GM18517 (cell line): Measurements from ENCODE around the gene LRP4.

Source experiments
- ATAC-seq: cut with Tn5 transposase; IDR thresholded peaks from one replicate; pipeline ENCODE4 v1.9.1; 2021; ENCODE audit warnings: mild to moderate bottlenecking, moderate library complexity; ENCODE audit not compliant: unreplicated experiment

LRP4 gene

DNA sequence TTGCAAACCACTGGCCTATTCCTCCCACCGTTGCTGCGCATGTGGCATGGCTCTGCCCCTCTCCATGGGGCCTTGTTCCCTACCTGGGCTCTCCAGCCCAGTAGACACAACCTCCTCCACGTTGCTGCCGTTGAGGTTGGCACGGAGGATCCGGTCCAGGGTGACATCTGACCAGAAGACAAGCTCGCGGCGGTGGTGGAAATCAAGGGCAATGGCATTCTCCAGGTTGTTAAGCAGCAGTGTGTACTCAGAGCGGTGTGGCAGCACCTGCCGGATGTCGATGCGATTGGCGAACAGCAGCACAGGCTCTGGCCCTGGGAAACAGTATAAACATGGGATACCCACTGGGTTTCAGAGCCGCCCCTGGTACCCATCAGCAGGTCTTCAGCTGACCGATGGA lies 23.8 kb downstream of the LRP4 start:
- no peak for ATAC-seq

- ATAC-seq = no peak
Observed at GRCh38 chr11:46892838-46893237, 25.5 kb downstream of the LRP4 start.

GRCh38 chr11:46892109-46892508 lies 26.2 kb downstream of the LRP4 start:
- no peak for ATAC-seq

GRCh38 chr11:46890665-46891064 lies 27.7 kb downstream of the LRP4 start:
- ATAC-seq = no peak

GRCh38 chr11:46889689-46890475 lies 28.5 kb downstream of the LRP4 start:
- no peak for ATAC-seq

DNA sequence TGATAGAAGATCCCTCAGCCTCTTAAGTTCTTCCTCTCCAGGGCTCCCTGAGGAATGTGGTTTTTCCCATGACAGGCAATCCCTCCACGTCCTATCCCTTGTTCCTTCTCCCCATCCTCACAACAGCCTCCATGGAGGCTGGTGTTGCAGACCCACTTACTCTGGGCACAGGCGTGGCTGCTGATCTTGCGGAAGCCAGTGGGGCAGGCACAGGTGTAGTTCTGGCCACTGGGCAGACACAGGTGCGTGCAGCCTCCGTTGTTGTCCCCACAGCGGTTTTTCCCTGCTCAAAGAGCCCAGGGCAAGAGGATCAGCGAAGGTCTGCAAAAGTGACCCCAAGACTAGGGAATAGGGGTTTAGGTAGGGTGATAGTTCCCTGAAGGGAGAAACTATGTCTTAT lies 29.1 kb downstream of the LRP4 start:
- no peak for ATAC-seq

DNA sequence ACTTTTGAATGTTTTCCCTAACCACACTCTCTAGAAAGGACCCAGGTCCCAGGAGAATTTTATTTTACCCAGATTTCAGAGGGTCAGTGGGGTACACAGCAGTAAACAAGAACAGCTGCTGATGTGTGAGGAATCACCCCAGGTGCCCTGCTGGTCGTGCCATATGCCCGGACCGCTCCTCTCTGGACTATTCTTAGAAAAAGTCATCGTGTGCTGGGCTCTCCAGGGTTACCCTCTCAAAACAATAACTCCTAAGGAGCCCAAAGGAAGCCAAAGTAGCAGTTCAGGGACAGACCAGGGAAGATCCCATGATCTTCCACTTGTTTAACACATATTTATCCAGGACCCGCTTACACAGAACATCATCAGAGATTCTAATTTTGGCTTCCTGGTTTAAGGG lies 29.7 kb downstream of the LRP4 start:
- no peak for ATAC-seq

- ATAC-seq = no peak
Observed at GRCh38 chr11:46886211-46886610, 32.1 kb downstream of the LRP4 start.

- no peak for ATAC-seq
Observed at GRCh38 chr11:46879056-46879585, 39.2 kb downstream of the LRP4 start.

- no peak for ATAC-seq
Observed at GRCh38 chr11:46877580-46877979, 40.8 kb downstream of the LRP4 start.

- no peak for ATAC-seq
Observed at GRCh38 chr11:46876471-46876870, 41.9 kb downstream of the LRP4 start.

GRCh38 chr11:46874586-46874985 lies 43.8 kb downstream of the LRP4 start:
- ATAC-seq = no peak

DNA sequence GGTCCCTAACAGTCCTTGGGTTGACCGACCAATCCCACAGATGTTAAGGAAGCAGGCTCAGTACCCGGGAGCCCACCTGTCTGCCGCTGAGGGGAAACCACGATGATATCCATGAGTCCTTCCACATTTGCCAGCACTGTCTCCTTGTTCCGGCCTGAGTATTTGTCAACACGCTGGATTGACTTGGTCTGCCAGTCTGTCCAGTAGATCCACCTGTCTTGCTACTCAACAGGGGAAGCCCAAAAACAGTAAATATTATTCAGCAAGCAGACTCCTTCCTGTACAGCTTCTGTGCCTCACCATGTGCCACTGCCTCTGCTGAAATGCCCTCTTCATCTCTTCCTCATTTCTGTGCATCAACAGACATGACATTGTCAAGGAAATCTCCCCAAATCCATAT lies 49.4 kb downstream of the LRP4 start:
- ATAC-seq = no peak

- no peak for ATAC-seq
Observed at GRCh38 chr11:46865340-46865739, 53.0 kb downstream of the LRP4 start.

- no peak for ATAC-seq
Observed at GRCh38 chr11:46860218-46860617, 58.1 kb downstream of the LRP4 start.

DNA sequence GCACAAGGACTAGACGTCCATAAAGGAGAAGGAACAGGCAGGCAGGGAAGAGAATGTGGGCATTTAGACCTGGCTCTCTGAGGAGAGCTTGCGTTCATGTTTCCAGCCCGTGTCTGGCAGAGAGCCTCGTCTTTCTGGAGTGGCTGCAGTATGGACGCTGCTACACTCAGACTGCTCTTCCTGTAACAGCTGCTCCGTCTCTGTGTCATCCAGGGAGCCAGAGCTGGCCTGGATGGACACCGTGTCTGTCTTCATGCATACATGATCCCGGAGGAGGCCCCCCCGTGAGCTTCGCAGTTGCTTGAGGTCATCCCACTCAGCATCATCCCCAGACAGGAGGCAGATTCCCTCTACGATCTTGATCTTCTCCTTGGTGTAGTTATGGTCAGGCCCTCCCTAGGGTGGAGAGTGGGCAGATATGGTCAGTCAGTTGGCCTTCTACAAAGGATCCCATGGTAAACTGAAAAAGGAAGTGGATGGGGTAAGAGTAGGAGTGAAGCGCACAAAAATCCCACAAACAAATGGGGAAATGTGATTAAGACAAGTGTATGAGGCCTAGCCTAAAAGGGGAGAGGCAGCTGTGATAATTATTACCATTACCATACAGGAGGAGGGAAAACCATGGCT lies 59.3 kb downstream of the LRP4 start:
- ATAC-seq = no peak

DNA sequence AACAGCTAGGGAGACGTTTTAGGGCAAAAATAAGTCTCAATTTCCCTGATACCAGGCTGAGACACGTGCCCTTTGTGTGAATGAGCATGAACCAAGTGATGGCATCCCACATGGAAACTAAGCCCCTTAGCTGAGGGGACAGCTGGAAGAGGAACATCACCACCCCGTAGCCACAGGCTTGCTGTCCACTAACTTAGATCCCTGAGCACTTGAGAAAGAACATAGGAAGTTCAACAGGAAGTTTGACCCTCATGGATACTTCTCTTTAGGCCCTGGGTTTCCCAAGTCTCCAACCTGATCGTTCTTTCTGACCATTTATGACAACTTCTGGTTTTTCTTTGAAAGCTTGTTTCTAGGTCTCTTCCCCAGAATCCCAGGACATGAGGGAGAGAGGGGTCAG lies 60.7 kb downstream of the LRP4 start:
- ATAC-seq = no peak

DNA sequence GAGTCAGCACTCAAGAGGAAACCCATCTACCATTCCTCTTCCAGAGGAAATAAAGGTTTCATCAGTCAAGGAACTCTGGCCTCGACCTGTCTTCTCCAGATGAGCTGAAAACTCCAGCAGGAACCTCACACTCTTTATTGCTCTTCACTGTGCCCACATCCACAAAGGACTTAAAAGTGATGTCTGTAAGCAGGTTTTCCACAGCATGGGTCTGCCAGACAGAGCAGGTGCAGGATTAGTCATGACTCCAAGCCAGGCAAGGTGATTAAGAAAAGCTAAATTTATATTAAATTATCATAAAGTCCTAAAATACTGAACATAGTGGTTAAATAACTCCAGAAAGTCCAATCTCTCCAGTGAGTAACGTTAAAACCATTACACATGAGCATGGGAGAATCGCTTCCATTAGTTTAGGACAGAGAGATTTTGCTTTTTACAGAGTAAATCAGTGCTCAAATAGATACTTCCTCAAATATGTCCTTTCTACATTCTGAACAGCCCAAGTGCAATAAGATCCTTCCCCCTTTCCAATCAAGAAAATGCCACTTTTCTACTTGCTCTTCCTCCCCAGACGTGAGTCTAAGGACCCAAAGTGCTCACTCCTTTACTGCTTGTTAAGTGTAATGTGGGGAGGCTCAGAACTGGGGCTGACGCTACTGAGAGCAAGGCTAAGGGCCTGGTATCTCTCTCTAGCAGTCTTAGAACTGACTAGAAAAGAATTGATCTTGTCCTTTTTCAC lies 61.6 kb downstream of the LRP4 start:
- no peak for ATAC-seq

DNA sequence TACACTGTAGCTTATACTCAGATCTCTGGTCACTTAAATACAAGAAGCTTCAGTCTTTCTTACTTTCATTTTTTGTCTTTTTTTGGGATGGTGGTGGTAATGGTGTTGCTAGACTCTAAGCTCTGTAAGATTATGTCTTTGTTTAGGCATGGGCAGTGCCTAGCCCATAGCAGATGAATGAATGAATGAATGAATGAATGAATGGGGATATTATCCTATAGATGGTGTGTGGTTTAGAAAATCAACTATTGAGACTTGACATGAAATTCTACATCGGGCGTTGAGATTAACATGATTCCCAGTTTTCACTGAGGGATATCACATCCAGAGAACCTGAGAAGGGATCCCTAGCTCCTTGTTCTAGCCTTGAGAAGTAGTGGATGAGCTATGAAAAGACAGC lies 62.5 kb downstream of the LRP4 start:
- no peak for ATAC-seq

GRCh38 chr11:46855167-46855566 lies 63.2 kb downstream of the LRP4 start:
- no peak for ATAC-seq

- ATAC-seq = no peak
Observed at GRCh38 chr11:46850829-46851380, 67.4 kb downstream of the LRP4 start.
